ENCODE measurements around the gene GAL3ST2. TPM values are rescaled to one million over a fixed set of nuclear protein-coding genes. Genes with fewer than 3 reads are reported as not detected.

The GAL3ST2 gene
- total and polyA plus RNA-seq, 4 donors, result 0.40 TPM; not detected in 3

DNA sequence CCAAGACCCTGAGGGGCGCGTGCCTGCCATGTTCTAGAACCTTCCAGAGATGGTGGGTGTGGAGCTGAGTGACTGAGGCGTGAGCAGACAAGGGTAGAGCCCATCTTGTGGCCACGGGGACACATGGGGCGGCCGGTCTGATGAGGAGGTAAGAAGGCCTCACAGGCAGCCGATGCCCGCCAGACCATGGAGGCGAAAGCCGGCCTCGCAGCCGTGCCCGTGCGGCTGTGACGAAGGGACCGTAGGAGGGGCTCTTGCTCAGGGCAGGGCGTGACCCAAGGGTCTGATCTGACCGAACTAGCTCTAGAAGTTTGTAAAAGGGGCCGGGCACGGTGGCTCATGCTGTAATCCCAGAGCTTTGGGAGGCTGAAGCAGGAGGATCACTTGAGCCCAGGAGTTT lies 22.6 kb upstream of the GAL3ST2 start:
- Histone ChIP-seq H3K27ac (ENCODE audit: low read depth in 1 of 2, low read length in 1 of 2) (no peak overlapping the region), H3K4me1 (ENCODE audit: control insufficient read depth in 5 of 5, insufficient read depth in 5 of 5, low read length in 5 of 5) (peaks cover 0 to 3% (median 0%) of the 10 kb centered on the region in 5 donors), H3K4me3 (no peak overlapping the region), H3K27me3 (ENCODE audit: control insufficient read depth in 3 of 3, insufficient read depth in 3 of 3, low read length in 2 of 3) (no peaks in the 10 kb centered on the region), H3K36me3 (ENCODE audit: control insufficient read depth in 4 of 4, insufficient read depth in 4 of 4, low read length in 4 of 4) (peaks cover 0 to 39% (median 9%) of the 10 kb centered on the region in 4 donors), H3K9ac (ENCODE audit: insufficient read depth in 1 of 2, low read length in 2 of 2) (no peak overlapping the region), H3K9me3 (ENCODE audit: control insufficient read depth in 4 of 4, insufficient read depth in 3 of 4, low read length in 3 of 4) (no peaks in the 10 kb centered on the region)
- 97 to 98% methylated on average over 20 of the region's 20 CpGs for WGBS, 2 donors
- no peak for TF ChIP-seq CTCF (IDR thresholded peaks at IDR 0.05; ENCODE audit: control extremely low read depth, extremely low read depth)
- DNase-seq (no peak), ATAC-seq (ENCODE audit: insufficient read depth, low FRiP score) (no peak)

DNA sequence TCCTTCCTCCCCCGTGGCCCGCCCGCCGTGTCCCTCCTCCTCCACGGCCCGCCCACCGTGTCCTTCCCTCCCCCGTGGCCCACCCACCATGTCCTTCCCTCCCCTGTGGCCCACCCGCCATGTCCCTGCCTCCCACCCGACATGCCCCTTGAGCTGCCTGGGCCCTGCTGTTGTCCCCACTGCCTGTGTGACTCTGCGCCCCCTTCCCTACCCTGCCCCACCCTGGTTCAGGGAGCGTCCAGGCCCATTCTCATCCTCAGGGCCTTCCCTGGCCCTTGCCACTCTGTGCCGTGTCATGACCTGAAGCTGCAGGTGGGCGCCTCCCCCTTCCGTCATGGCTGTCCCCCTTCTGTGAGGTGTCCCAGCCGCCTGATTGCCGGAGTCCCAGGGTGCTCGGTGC lies 21.5 kb upstream of the GAL3ST2 start:
- Histone ChIP-seq H3K27me3 (ENCODE audit: control insufficient read depth in 3 of 3, insufficient read depth in 3 of 3, low read length in 2 of 3) (no peaks in the 10 kb centered on the region), H3K27ac (ENCODE audit: low read depth in 1 of 2, low read length in 1 of 2) (no peak overlapping the region), H3K4me3 (no peak overlapping the region), H3K9ac (ENCODE audit: insufficient read depth in 1 of 2, low read length in 2 of 2) (no peak overlapping the region), H3K9me3 (ENCODE audit: control insufficient read depth in 4 of 4, insufficient read depth in 3 of 4, low read length in 3 of 4) (peaks cover 0 to under 1% (median 0%) of the 10 kb centered on the region in 4 donors), H3K4me1 (ENCODE audit: control insufficient read depth in 5 of 5, insufficient read depth in 5 of 5, low read length in 5 of 5) (no peaks in the 10 kb centered on the region), H3K36me3 (ENCODE audit: control insufficient read depth in 4 of 4, insufficient read depth in 4 of 4, low read length in 4 of 4) (peaks cover 0 to 35% (median 10%) of the 10 kb centered on the region in 4 donors)
- TF ChIP-seq CTCF (IDR thresholded peaks at IDR 0.05; ENCODE audit: control extremely low read depth, extremely low read depth), result no peak
- ATAC-seq (ENCODE audit: insufficient read depth, low FRiP score) (no peak), DNase-seq (no peak)
- WGBS, 2 donors, result 95 to 98% methylated on average over 10 to 17 of the region's 18 CpGs

DNA sequence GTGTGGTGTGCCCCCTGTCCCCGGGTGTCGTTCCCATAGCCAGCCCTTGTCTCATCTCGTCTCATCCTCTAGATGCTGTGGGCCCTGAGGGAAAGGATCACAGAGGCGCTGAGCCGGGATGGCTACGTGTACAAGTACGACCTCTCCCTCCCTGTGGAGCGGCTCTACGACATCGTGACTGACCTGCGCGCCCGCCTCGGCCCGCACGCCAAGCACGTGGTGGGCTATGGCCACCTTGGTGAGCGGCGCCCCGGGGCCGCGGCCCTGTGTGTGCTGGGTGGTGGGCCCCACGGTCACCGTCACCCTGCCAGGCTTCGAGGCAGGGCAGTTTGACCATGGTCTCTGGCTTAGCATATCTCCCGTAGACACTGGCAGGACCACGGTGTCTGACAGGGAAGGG lies 20.8 kb upstream of the GAL3ST2 start:
- Histone ChIP-seq H3K4me3 (no peak overlapping the region), H3K27me3 (ENCODE audit: control insufficient read depth in 3 of 3, insufficient read depth in 3 of 3, low read length in 2 of 3) (no peaks in the 10 kb centered on the region), H3K27ac (ENCODE audit: low read depth in 1 of 2, low read length in 1 of 2) (no peak overlapping the region), H3K36me3 (ENCODE audit: control insufficient read depth in 4 of 4, insufficient read depth in 4 of 4, low read length in 4 of 4) (peaks cover 0 to 35% (median 15%) of the 10 kb centered on the region in 4 donors), H3K9me3 (ENCODE audit: control insufficient read depth in 4 of 4, insufficient read depth in 3 of 4, low read length in 3 of 4) (peaks cover 0 to 2% (median 0%) of the 10 kb centered on the region in 4 donors), H3K9ac (ENCODE audit: insufficient read depth in 1 of 2, low read length in 2 of 2) (no peak overlapping the region), H3K4me1 (ENCODE audit: control insufficient read depth in 5 of 5, insufficient read depth in 5 of 5, low read length in 5 of 5) (no peaks in the 10 kb centered on the region)
- no peak for TF ChIP-seq CTCF (IDR thresholded peaks at IDR 0.05; ENCODE audit: control extremely low read depth, extremely low read depth)
- ATAC-seq (ENCODE audit: insufficient read depth, low FRiP score) (no peak), DNase-seq (no peak)
- 97% methylated on average over 27 of the region's 27 CpGs for whole genome bisulfite sequencing, 2 donors
